WTC11 (cell line): ENCODE data around the gene ADAMTS15. TPM values are rescaled to one million over a fixed set of nuclear protein-coding genes. Genes with fewer than 3 reads are reported as not detected.

ENCODE experiments used
- ATAC-seq: fragments of 200-7000 bp; cut with Tn5 transposase; 2 replicates; pipeline ENCODE4 v1.10.0; 2021; ENCODE audit warnings: mild to moderate bottlenecking, moderate library complexity
- CTCF ChIA-PET: fragments of 300-600 bp; sonication (Branson Sonifier 250); formaldehyde crosslinking; loops from one replicate; lab custom pipeline; 2021; ENCODE audit warnings: antibody characterized with exemption; lab: Charles Lee
- POLR2A ChIA-PET: fragments of 350-600 bp; sonication (Branson Sonifier 250); formaldehyde crosslinking; loops from one replicate; lab custom pipeline; 2021; ENCODE audit warnings: antibody characterized with exemption; lab: Charles Lee
- DNase-seq: peaks from one replicate; pipeline ENCODE4 v3.0.0; 2021; ENCODE audit warnings: low spot score
- H3K27ac Mint-ChIP-seq: 2 replicates; pipeline ENCODE4 v1.8.0; 2021; ENCODE audit warnings: mixed read lengths
- H3K27me3 Mint-ChIP-seq: 2 replicates; pipeline ENCODE4 v1.8.0; 2021; ENCODE audit warnings: low read depth, mild to moderate bottlenecking, moderate library complexity, mixed read lengths
- H3K36me3 Mint-ChIP-seq: 2 replicates; pipeline ENCODE4 v1.8.0; 2021; ENCODE audit warnings: mixed read lengths
- H3K4me1 Mint-ChIP-seq: 2 replicates; pipeline ENCODE4 v1.8.0; 2022; ENCODE audit warnings: mixed read lengths
- H3K4me3 Mint-ChIP-seq: 2 replicates; pipeline ENCODE4 v1.8.0; 2021; ENCODE audit warnings: mild to moderate bottlenecking, moderate library complexity, mixed read lengths
- H3K9me3 Mint-ChIP-seq: 2 replicates; pipeline ENCODE4 v1.8.0; 2021; ENCODE audit warnings: mixed read lengths
- CBFB ChIP-seq: sonication (generic); formaldehyde crosslinking; IDR thresholded peaks from 2 replicates; pipeline ENCODE4 v1.8.1; 2022; ENCODE audit warnings: mild to moderate bottlenecking, low read depth, missing genetic modification reagents
- FOXJ3 ChIP-seq: sonication (generic); formaldehyde crosslinking; IDR thresholded peaks from 2 replicates; pipeline ENCODE4 v1.9.0; 2021; ENCODE audit warnings: missing genetic modification reagents, mild to moderate bottlenecking, borderline replicate concordance
- GRHL2 ChIP-seq: fragments of 250-450 bp; sonication (Bioruptor Pico); IDR thresholded peaks from 2 replicates; pipeline ENCODE4 v1.8.0; 2022; ENCODE audit warnings: mild to moderate bottlenecking, moderate library complexity; ENCODE audit not compliant: insufficient replicate concordance, severe bottlenecking
- HMGXB4 ChIP-seq: sonication (generic); formaldehyde crosslinking; IDR thresholded peaks from 2 replicates; pipeline ENCODE4 v1.8.1; 2023; ENCODE audit warnings: mild to moderate bottlenecking, moderate library complexity, missing genetic modification reagents
- MAX ChIP-seq: sonication (generic); formaldehyde crosslinking; IDR thresholded peaks from 2 replicates; pipeline ENCODE4 v1.8.0; 2022; ENCODE audit warnings: mild to moderate bottlenecking, missing genetic modification reagents
- MXD4 ChIP-seq: fragments of 250-450 bp; sonication (Bioruptor Pico); IDR thresholded peaks from 2 replicates; pipeline ENCODE4 v1.8.0; 2021; ENCODE audit warnings: mild to moderate bottlenecking, moderate library complexity, borderline replicate concordance
- PRDM15 ChIP-seq: sonication (generic); formaldehyde crosslinking; IDR thresholded peaks from 2 replicates; pipeline ENCODE4 v1.8.0; 2022; ENCODE audit warnings: missing genetic modification reagents
- SMAD4 ChIP-seq: sonication (generic); formaldehyde crosslinking; IDR thresholded peaks from 2 replicates; pipeline ENCODE4 v1.8.0; 2022; ENCODE audit warnings: mild to moderate bottlenecking, missing genetic modification reagents
- SP1 ChIP-seq: sonication (generic); formaldehyde crosslinking; conservative IDR thresholded peaks from 2 replicates; pipeline ENCODE4 v1.8.1; 2022; ENCODE audit warnings: missing genetic modification reagents
- TEAD4 ChIP-seq: sonication (generic); formaldehyde crosslinking; IDR thresholded peaks from 2 replicates; pipeline ENCODE4 v1.8.0; 2022; ENCODE audit warnings: mild to moderate bottlenecking, missing genetic modification reagents
- USF2 ChIP-seq: sonication (generic); formaldehyde crosslinking; IDR thresholded peaks from 2 replicates; pipeline ENCODE4 v1.8.1; 2023; ENCODE audit warnings: mild to moderate bottlenecking, missing genetic modification reagents, moderate library complexity
- ZMAT4 ChIP-seq: fragments of 250-450 bp; sonication (Bioruptor Pico); IDR thresholded peaks from 2 replicates; pipeline ENCODE4 v1.9.0; 2021; ENCODE audit warnings: mild to moderate bottlenecking
- ZNF219 ChIP-seq: sonication (generic); formaldehyde crosslinking; IDR thresholded peaks from 2 replicates; pipeline ENCODE4 v1.8.0; 2023; ENCODE audit warnings: missing genetic modification reagents, mild to moderate bottlenecking, borderline replicate concordance
- ZNF263 ChIP-seq: sonication (generic); formaldehyde crosslinking; IDR thresholded peaks from 2 replicates; pipeline ENCODE4 v1.8.1; 2022; ENCODE audit warnings: low read depth, mild to moderate bottlenecking, moderate library complexity, missing genetic modification reagents
- ZNF396 ChIP-seq: fragments of 250-450 bp; sonication (Bioruptor Pico); IDR thresholded peaks from 2 replicates; pipeline ENCODE4 v1.8.0; 2021; ENCODE audit warnings: mild to moderate bottlenecking, moderate library complexity, borderline replicate concordance
- ZNF512 ChIP-seq: sonication (generic); formaldehyde crosslinking; IDR thresholded peaks from 2 replicates; pipeline ENCODE4 v1.8.1; 2022; ENCODE audit warnings: missing genetic modification reagents, borderline replicate concordance
- ZNF671 ChIP-seq: fragments of 250-450 bp; sonication (Bioruptor Pico); IDR thresholded peaks from 2 replicates; pipeline ENCODE4 v1.8.0; 2021; ENCODE audit warnings: mild to moderate bottlenecking
- total RNA-seq: library from RNA; stranded (reverse); gene quantifications from 3 replicates; pipeline ENCODE4 v1.2.3, GENCODE V29; 2021
- TF ChIP-seq, protein P1 (sequence below): sonication (generic); formaldehyde crosslinking; IDR thresholded peaks from 2 replicates; pipeline ENCODE4 v1.8.1; 2022; ENCODE audit warnings: low read depth, missing genetic modification reagents, borderline replicate concordance
- TF ChIP-seq, protein P2 (sequence below): sonication (generic); formaldehyde crosslinking; conservative IDR thresholded peaks from 2 replicates; pipeline ENCODE4 v1.8.1; 2023; ENCODE audit warnings: mild to moderate bottlenecking, low read depth, missing genetic modification reagents, moderate library complexity

Gene ADAMTS15
- total RNA-seq, 1 experiment from 2014 or later: 3.7 TPM

GRCh38 chr11:130474637-130475400 is 26.4 kb downstream of the ADAMTS15 start:
- no peak for DNase-seq
- no peak for ATAC-seq
- Mint-ChIP-seq H3K27me3 (no peaks in the 10 kb centered on the region), H3K36me3 (no peaks in the 10 kb centered on the region), H3K9me3 (no peaks in the 10 kb centered on the region), H3K4me3 (no peak overlapping the region), H3K27ac (no peak overlapping the region), H3K4me1 (peaks cover 3% of the 10 kb centered on the region; the same call in 1 of the 2 replicates)
- TF ChIP-seq USF2 (no peak), SMAD4 (no peak), MXD4 (no peak), HMGXB4 (CRISPR knock-in tag) (no peak), ZNF671 (no peak), MAX (CRISPR knock-in tag) (no peak), ZMAT4 (CRISPR knock-in tag) (no peak), FOXJ3 (CRISPR knock-in tag) (no peak), TEAD4 (CRISPR knock-in tag) (no peak)
- TF ChIP-seq, protein P1, sequence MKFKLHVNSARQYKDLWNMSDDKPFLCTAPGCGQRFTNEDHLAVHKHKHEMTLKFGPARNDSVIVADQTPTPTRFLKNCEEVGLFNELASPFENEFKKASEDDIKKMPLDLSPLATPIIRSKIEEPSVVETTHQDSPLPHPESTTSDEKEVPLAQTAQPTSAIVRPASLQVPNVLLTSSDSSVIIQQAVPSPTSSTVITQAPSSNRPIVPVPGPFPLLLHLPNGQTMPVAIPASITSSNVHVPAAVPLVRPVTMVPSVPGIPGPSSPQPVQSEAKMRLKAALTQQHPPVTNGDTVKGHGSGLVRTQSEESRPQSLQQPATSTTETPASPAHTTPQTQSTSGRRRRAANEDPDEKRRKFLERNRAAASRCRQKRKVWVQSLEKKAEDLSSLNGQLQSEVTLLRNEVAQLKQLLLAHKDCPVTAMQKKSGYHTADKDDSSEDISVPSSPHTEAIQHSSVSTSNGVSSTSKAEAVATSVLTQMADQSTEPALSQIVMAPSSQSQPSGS (CRISPR knock-in tag): no peak
- TF ChIP-seq, protein P2, sequence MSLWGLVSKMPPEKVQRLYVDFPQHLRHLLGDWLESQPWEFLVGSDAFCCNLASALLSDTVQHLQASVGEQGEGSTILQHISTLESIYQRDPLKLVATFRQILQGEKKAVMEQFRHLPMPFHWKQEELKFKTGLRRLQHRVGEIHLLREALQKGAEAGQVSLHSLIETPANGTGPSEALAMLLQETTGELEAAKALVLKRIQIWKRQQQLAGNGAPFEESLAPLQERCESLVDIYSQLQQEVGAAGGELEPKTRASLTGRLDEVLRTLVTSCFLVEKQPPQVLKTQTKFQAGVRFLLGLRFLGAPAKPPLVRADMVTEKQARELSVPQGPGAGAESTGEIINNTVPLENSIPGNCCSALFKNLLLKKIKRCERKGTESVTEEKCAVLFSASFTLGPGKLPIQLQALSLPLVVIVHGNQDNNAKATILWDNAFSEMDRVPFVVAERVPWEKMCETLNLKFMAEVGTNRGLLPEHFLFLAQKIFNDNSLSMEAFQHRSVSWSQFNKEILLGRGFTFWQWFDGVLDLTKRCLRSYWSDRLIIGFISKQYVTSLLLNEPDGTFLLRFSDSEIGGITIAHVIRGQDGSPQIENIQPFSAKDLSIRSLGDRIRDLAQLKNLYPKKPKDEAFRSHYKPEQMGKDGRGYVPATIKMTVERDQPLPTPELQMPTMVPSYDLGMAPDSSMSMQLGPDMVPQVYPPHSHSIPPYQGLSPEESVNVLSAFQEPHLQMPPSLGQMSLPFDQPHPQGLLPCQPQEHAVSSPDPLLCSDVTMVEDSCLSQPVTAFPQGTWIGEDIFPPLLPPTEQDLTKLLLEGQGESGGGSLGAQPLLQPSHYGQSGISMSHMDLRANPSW (CRISPR knock-in tag): no peak
- ChIA-PET CTCF (interaction anchor here (0.7 kb wide), 1 partner anchor 353 kb away, joined by 3 read pairs; no protein-coding TSS in a partner anchor), POLR2A (no interaction called here)

DNA sequence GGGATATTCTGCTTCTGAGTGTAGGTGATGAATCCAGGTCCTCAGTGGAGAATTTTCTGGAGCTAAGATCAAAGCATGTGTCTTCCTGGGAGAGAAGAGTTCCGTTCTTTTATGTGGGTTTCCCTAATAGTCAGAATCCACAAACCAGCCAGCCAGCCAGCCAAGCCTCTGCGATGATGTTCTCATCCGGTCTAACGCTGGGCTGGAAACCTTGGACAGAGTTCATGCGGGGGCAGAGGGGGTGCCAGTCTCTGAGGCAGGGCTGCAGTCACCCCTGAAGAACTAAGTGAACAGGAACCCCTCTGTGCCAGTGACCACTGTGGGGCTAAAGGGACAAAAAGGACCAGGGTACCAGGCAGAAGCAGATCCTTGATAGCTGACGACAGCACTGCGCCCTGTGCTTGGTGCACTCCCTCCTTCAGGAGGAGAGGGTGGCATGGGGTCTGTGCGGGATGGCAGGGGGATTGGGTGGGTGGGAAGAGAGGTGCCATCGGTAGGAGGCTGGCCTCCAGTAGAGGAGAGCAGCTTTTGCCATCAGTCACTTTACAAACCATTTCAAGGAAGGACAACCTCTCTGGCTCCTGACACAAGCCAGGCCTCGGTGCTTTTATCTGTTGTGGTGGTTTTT is 27.1 kb downstream of the ADAMTS15 start:
- no peaks in the 10 kb centered on the region for H3K36me3 Mint-ChIP-seq
- no peaks in the 10 kb centered on the region for H3K27me3 Mint-ChIP-seq
- DNase-seq: no peak
- H3K9me3 Mint-ChIP-seq: no peaks in the 10 kb centered on the region
- ATAC-seq: no peak
- CTCF ChIA-PET: interaction anchor here (2.6 kb wide), 1 partner anchor 11 kb away, joined by 7 read pairs; no protein-coding TSS in a partner anchor
- no peak overlapping the region for H3K4me3 Mint-ChIP-seq
- no peak overlapping the region for H3K27ac Mint-ChIP-seq
- POLR2A ChIA-PET: no interaction called here
- peaks cover 3% of the 10 kb centered on the region; the same call in 1 of the 2 replicates for H3K4me1 Mint-ChIP-seq
- TF ChIP-seq CBFB: no peak
- TF ChIP-seq PRDM15 (CRISPR knock-in tag): no peak
- TF ChIP-seq GRHL2: no peak
- no peak for TF ChIP-seq ZNF219
- no peak for TF ChIP-seq ZNF396 (CRISPR knock-in tag)
- TF ChIP-seq SP1 (CRISPR knock-in tag): no peak
- TF ChIP-seq ZMAT4 (CRISPR knock-in tag): no peak
- no peak for TF ChIP-seq ZNF512 (CRISPR knock-in tag)
- no peak for TF ChIP-seq ZNF263
